Stimulated activated CD4-positive, alpha-beta T cell treated with anti-CD3 and anti-CD28 coated beads, Interleukin-12 subunit alpha, Interleukin-12 subunit beta, amount 100 ng/mL, for 24 hours (primary cell): ENCODE results near the gene HYI.
"Not testable (repeated sequence)": the region's sequence is repeated elsewhere in the genome, so short reads cannot be mapped to it uniquely, and the experiment has no call there.

ENCODE experiments used
- DNase-seq, 2 experiments: peaks; one replicate each; pipeline ENCODE4 v3.0.0-alpha.2; 2020; ENCODE audit warnings: low read depth in 2 of 2

Gene HYI

GRCh38 chr1:43464681-43465504, 11.2 kb upstream of the HYI start:
- no peak for DNase-seq

DNA sequence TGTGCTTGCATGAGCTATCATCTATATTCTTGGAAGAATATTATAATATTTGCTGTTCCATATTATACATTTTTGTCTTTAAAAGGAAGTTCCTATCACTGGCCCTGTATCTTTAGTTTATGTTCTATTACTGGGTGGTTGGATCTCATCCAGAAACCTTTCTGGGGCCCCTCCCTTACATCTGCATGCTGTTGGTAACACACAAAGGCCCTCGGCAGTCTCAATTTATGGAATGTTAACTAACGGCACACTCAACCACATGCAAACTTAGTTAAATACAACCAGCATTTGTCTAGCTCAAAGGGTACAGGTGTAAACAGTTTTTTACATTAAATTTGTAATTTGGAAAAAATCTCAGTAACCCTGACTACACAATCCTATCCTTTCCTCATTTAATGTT, 9.7 kb upstream of the HYI start:
- no peak for DNase-seq

GRCh38 chr1:43460988-43461693, 7.4 kb upstream of the HYI start:
- DNase-seq, result no peak

GRCh38 chr1:43458379-43458778, 4.6 kb upstream of the HYI start:
- not testable (repeated sequence) for DNase-seq

DNA sequence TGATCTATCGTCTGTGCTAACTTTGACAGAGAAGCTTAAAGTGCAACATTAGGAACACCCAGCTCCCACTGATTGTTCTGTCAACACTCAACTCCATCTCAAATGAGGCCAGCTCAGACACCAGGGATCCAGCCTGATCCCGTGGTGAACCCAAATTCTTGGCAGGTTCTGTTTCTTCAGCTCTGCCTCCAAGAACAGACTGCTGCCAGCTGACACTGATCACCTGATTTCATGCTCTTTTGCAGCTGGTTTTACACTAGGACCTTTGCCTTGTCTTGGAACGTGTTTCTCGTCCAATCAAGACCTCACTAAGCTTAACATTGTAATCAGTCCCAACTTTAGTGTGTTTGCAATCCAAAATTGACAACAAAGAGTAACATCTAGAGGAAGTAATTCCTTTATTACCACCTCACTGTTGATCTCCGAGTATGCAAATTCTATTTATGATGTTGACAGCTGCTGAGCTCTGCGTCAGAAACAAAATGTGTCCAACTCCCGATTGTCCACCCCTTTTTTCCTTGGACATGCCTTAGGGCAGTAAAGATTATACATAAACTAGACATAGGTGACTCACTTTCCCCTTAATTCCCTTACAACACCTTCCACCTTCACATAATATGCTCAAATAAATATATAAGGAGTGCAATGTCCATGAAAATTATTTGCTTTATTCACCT, 1.6 kb upstream of the HYI start:
- no peak for DNase-seq

- DNase-seq, result peak in 1 of 2 experiments; percentile 56
Observed at GRCh38 chr1:43454270-43455011, 710 bp upstream of the HYI start.

GRCh38 chr1:43452789-43453441, 816 bp downstream of the HYI start:
- DNase-seq, result no peak

GRCh38 chr1:43451701-43452532, 1.8 kb downstream of the HYI start:
- no peak for DNase-seq

GRCh38 chr1:43451157-43451591, 2.6 kb downstream of the HYI start:
- DNase-seq, result no peak

DNA sequence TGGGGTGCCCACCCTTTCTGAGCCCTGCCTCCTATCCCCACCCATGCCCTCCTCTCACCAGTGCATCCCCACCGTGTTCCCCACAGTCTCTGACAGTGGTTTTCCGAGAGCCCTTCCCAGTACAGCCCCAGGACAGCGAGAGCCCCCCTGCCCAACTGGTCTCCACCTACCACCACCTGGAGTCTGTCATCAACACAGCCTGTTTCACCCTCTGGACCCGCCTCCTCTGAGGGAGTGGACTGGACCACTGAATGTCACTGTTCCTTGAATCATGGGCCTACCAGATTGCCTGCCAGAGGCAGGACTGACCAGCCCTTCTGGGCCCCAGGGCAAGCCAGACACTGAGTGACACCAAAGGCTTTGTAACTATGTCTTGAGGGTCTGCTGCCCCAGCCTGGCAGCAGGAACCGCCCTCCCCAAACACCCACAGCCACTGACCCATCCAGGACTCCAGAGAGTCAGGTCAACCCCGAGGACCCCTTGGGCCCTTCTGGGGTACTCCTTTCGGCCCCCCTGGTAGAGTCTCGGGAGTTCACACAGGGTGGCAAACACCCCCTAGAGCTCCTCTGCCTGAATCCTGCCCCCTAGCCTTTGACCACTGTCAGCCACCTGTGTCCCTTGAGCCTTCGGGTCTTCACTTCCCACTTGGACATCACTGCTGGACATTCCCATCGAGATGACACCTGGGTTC, 3.3 kb downstream of the HYI start:
- DNase-seq, result no peak

- no peak for DNase-seq
Observed at GRCh38 chr1:43449708-43450069, 4.0 kb downstream of the HYI start.

DNA sequence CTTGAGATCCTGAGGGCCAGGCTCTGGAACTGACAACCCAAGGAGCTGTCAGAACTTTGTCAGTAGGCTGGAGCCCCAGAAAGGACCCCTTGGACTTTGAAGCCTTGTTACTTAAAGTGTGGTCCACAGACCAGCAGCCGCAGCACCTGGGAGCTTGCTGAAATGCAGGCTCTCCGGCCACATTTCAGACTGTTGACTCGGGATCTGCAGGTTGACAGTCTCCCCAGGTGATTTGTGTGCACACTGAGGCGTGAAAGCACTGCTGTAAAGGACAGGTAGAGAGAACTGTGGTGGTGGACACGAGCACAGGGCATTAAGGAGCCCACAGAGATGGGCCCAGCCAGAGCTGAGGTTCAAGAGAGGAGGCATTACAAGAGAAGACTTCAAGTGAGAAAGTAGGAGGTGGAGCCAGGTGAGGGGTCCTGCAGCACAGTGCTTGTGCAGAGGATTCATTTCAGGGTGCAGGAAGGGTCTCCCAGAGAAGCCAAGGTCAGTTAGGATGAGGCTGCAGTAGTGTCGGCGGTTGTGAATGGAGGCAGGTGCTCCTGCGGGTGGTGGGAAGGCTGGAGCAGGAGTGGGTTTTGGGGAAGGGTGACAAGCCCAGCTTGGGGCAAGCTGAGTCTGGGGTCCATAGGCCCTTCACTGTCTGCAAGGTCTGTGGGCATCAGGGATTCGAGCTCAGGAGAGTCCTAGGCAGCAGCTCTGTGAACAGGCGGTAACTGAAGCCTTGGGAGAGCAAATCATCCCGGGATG, 4.6 kb downstream of the HYI start:
- DNase-seq, result no peak

- DNase-seq, result no peak
Observed at GRCh38 chr1:43447891-43448708, 5.6 kb downstream of the HYI start.

DNA sequence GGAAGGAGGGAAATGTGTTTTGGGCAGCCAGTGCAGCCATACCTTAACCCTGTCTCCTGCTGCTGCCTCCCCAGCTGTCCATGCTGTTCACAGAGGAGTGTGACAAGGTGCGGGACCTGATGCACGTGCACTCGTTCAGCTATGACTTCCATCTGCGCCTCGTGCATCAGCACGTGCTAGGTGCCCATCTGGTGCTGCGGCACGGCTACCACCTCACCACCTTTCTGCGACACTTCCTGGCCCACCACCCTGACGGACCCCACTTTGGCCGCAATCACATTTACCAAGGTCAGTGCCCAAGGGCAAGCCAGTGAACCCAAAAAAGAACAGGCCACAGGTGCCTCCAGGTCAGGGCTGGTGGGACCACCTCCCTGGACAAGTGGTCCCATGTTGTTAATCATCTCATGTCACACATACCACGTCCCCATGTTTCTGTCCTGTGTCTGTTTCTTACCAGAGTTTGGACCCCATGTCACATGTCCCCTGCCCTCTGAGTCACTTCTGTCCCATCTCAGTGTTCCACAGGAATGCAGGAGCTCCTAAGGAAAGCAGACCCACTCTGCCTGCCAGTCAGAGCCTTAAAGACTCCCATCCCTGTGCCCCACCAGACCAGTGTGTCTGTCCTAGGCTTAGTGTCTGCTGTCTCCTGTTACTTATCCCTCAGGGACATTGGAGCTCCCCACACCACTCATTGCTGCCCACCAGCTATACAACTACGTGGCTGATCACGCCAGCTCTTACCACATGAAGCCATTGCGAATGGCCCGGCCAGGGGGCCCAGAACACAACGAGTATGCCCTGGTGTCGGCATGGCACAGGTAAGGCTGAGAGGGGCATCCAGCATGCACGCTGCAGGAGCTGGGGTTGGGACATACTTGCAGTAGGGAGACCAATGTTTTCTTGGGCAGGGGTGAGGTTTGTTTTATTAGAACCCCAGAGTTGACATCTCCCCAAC, 6.6 kb downstream of the HYI start:
- no peak for DNase-seq

- DNase-seq, result no peak
Observed at GRCh38 chr1:43446388-43446740, 7.4 kb downstream of the HYI start.

- DNase-seq, result no peak
Observed at GRCh38 chr1:43445606-43446387, 7.9 kb downstream of the HYI start.
